ENCODE measurements around the gene ADAM10. TPM values are rescaled to one million over a fixed set of nuclear protein-coding genes. Genes with fewer than 3 reads are reported as not detected.

Gene ADAM10
- total RNA-seq: 76.3 and 106 TPM in 2 replicates

- DNase-seq (ENCODE audit: low read depth): peak; percentile 76
- peak within 1 kb of the TSS; percentile 92 for H3K4me3 ChIP-seq (ENCODE audit: low read depth, low read length)
- no peak for TF ChIP-seq CTCF (conservative IDR thresholded peaks at IDR 0.05; ENCODE audit: low read depth, low read length)
These were observed at the start of gene ADAM10 for GRCh38 chr15:58749532-58750337. Gene ADAM10, minus strand, starts transcription at chr15:58749707. Its CDS starts 173 bp downstream, at chr15:58749534.

DNA sequence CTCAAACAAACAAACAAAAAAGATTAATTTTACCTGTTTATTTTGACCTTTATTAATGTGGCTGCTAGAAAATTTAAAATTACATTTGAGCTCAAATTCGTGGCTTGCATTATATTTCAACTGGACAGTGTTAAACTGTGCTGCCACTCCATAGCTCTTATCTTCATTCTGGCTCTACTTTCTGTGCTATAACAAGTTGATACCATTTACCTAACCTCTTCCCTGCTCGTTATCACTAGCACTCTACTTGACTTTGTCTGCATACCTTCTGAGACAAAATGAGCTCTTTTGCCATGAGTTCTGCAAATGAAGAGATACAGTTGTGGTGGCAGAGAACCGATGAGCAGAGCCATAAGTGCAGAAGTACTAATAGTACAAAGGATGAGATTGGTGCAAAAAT lies 48.0 kb upstream of the ADAM10 start:
- no peak for DNase-seq (ENCODE audit: low read depth)
- TF ChIP-seq CTCF (conservative IDR thresholded peaks at IDR 0.05; ENCODE audit: low read depth, low read length): no peak

GRCh38 chr15:58795825-58796224 lies 46.3 kb upstream of the ADAM10 start:
- no peak for DNase-seq (ENCODE audit: low read depth)
- no peak overlapping the region for H3K4me3 ChIP-seq (ENCODE audit: low read depth, low read length)
- TF ChIP-seq CTCF (conservative IDR thresholded peaks at IDR 0.05; ENCODE audit: low read depth, low read length): no peak

More for the DNA sequence above, 48.0 kb upstream of the ADAM10 start:
- no peak overlapping the region for H3K4me3 ChIP-seq (ENCODE audit: low read depth, low read length)

GRCh38 chr15:58793862-58794261 lies 44.4 kb upstream of the ADAM10 start:
- peak; percentile 40 for DNase-seq (ENCODE audit: low read depth)
- H3K4me3 ChIP-seq (ENCODE audit: low read depth, low read length): no peak overlapping the region

GRCh38 chr15:58788056-58788710 lies 38.7 kb upstream of the ADAM10 start:
- H3K4me3 ChIP-seq (ENCODE audit: low read depth, low read length): no peak overlapping the region
- no peak for DNase-seq (ENCODE audit: low read depth)
- TF ChIP-seq CTCF (conservative IDR thresholded peaks at IDR 0.05; ENCODE audit: low read depth, low read length): no peak

More at GRCh38 chr15:58793862-58794261, 44.4 kb upstream of the ADAM10 start:
- no peak for TF ChIP-seq CTCF (conservative IDR thresholded peaks at IDR 0.05; ENCODE audit: low read depth, low read length)

- H3K4me3 ChIP-seq (ENCODE audit: low read depth, low read length): no peak overlapping the region
- DNase-seq (ENCODE audit: low read depth): no peak
- no peak for TF ChIP-seq CTCF (conservative IDR thresholded peaks at IDR 0.05; ENCODE audit: low read depth, low read length)
These were observed 35.8 kb upstream of the ADAM10 start for GRCh38 chr15:58785355-58785754.

All from epithelial cell of proximal tubule (primary cell).